SK-N-SH (cell line): Measurements from ENCODE around the gene CDCP1. TPM values are rescaled to one million over a fixed set of nuclear protein-coding genes. Genes with fewer than 3 reads are reported as not detected.

Experiments used
- CTCF ChIA-PET: fragments of 300-600, 350-600 bp; formaldehyde crosslinking; extraction: SDS; loops from one replicate; lab custom pipeline; 2021; lab: Yijun Ruan, JAX
- POLR2A ChIA-PET: fragments of 350-600 bp; sonication (Branson Sonifier 250); formaldehyde crosslinking; extraction: SDS; loops from one replicate; lab custom pipeline; 2020; ENCODE audit warnings: antibody characterized with exemption, inconsistent platforms; lab: Yijun Ruan, JAX
- DNase-seq: peaks from one replicate; pipeline ENCODE4 v3.0.0; 2012
- H2AFZ ChIP-seq: fragments of 200-600 bp; sonication (generic); 2 replicates; pipeline ENCODE4 v1.8.1; 2016; ENCODE audit warnings: antibody characterized with exemption, mild to moderate bottlenecking, low read depth
- H3F3A ChIP-seq: fragments of 200-600 bp; sonication (generic); replicated peaks from 2 replicates; pipeline ENCODE3; 2016; ENCODE audit warnings: antibody characterized with exemption, mild to moderate bottlenecking; ENCODE audit not compliant: insufficient read depth
- H3K27ac ChIP-seq, 2 experiments: fragments of 200-500 bp in 1 of 2; fragments of 200-600 bp in 1 of 2; sonication (Bioruptor generic) in 1 of 2; sonication (generic), shearing (Covaris generic) in 1 of 2; 2 replicates each; pipeline versions ENCODE4 v1.5.1 to v1.6.1; 2014 to 2016; ENCODE audit warnings: low read depth in 2 of 2, inconsistent platforms in 1 of 2, low read length in 1 of 2, mild to moderate bottlenecking in 1 of 2, mixed read lengths in 1 of 2
- H3K27me3 ChIP-seq: fragments of 200-600 bp; sonication (generic), shearing (Covaris generic); 2 replicates; pipeline ENCODE4 v1.6.1; 2016; ENCODE audit warnings: mixed run types; ENCODE audit not compliant: insufficient read depth
- H3K36me3 ChIP-seq, 2 experiments: fragments of 200-500 bp in 1 of 2; fragments of 200-600 bp in 1 of 2; sonication (Bioruptor generic) in 1 of 2; sonication (generic) in 1 of 2; replicated peaks in 1 of 2; 2 replicates each; pipeline versions ENCODE3 to v1.5.1; 2014 to 2016; ENCODE audit warnings: low read length in 1 of 2, mild to moderate bottlenecking in 1 of 2; ENCODE audit not compliant: insufficient read depth in 2 of 2, control insufficient read depth in 1 of 2
- H3K4me1 ChIP-seq, 2 experiments: fragments of 200-500 bp in 1 of 2; fragments of 200-600 bp in 1 of 2; sonication (Bioruptor generic) in 1 of 2; sonication (generic), shearing (Covaris generic) in 1 of 2; 2 replicates each; pipeline versions ENCODE4 v1.5.1 to v1.6.1; 2014 to 2016; ENCODE audit warnings: low read depth in 1 of 2, low read length in 1 of 2, mixed run types in 1 of 2; ENCODE audit not compliant: insufficient read depth in 2 of 2, control insufficient read depth in 1 of 2
- H3K4me2 ChIP-seq: fragments of 200-600 bp; sonication (generic), shearing (Covaris generic); 2 replicates; pipeline ENCODE4 v1.6.1; 2017; ENCODE audit warnings: mixed run types
- H3K4me3 ChIP-seq, 2 experiments: fragments of 200-500 bp in 1 of 2; fragments of 200-600 bp in 1 of 2; sonication (Bioruptor generic) in 1 of 2; sonication (generic), shearing (Covaris generic) in 1 of 2; 2 replicates each; pipeline versions ENCODE4 v1.5.1 to v1.8.1; 2014 to 2016; ENCODE audit warnings: low read depth in 2 of 2, inconsistent platforms in 1 of 2, low read length in 1 of 2, mild to moderate bottlenecking in 1 of 2, mixed read lengths in 1 of 2, moderate library complexity in 1 of 2
- H3K79me2 ChIP-seq: fragments of 200-600 bp; sonication (generic); 2 replicates; pipeline ENCODE4 v1.8.1; 2017; ENCODE audit warnings: mild to moderate bottlenecking; ENCODE audit not compliant: insufficient read depth
- H3K9ac ChIP-seq: fragments of 200-600 bp; sonication (generic); 2 replicates; pipeline ENCODE4 v1.6.1; 2017; ENCODE audit warnings: mixed run types
- H3K9me2 ChIP-seq: fragments of 200-600 bp; sonication (generic); 2 replicates; pipeline ENCODE4 v1.6.1; 2017; ENCODE audit warnings: mixed run types
- H3K9me3 ChIP-seq: fragments of 200-600 bp; sonication (generic); 2 replicates; pipeline ENCODE4 v1.6.1; 2017; ENCODE audit warnings: mixed run types, mild to moderate bottlenecking, moderate library complexity
- H4K20me1 ChIP-seq: fragments of 200-600 bp; sonication (generic); 2 replicates; pipeline ENCODE4 v1.6.1; 2017; ENCODE audit warnings: mild to moderate bottlenecking, mixed run types; ENCODE audit not compliant: insufficient read depth
- EZH2phosphoT487 ChIP-seq: fragments of 200-600 bp; sonication (generic); IDR thresholded peaks from 2 replicates; pipeline ENCODE4 v1.6.1; 2017; ENCODE audit warnings: low read depth, mixed run types, mild to moderate bottlenecking, antibody characterized with exemption, moderate library complexity, borderline replicate concordance
- FOXJ3 ChIP-seq: sonication (generic); formaldehyde crosslinking; IDR thresholded peaks from 2 replicates; pipeline ENCODE4 v1.5.1; 2020; ENCODE audit warnings: mild to moderate bottlenecking, missing genetic modification reagents
- MXI1 ChIP-seq: IDR thresholded peaks from 2 replicates; pipeline ENCODE4 v1.6.1; 2012; ENCODE audit warnings: mild to moderate bottlenecking, low read depth, low read length, improper control_type of control experiment
- NRF1 ChIP-seq: IDR thresholded peaks from 2 replicates; pipeline ENCODE4 v1.6.1; 2012; ENCODE audit warnings: low read depth, mild to moderate bottlenecking, low read length
- POLR2AphosphoS5 ChIP-seq: IDR thresholded peaks from 2 replicates; pipeline ENCODE4 v1.6.1; 2012; ENCODE audit warnings: low read depth, low read length
- RCOR1 ChIP-seq: fragments of 150-350 bp; IDR thresholded peaks from 2 replicates; pipeline ENCODE4 v1.6.1; 2017; ENCODE audit warnings: antibody characterized with exemption, low read length
- RFX5 ChIP-seq: IDR thresholded peaks from 2 replicates; pipeline ENCODE4 v1.6.1; 2012; ENCODE audit warnings: mild to moderate bottlenecking, improper control_type of control experiment, low read length
- TCF12 ChIP-seq: IDR thresholded peaks from 2 replicates; pipeline ENCODE4 v1.4.0; 2012
- TEAD4 ChIP-seq: IDR thresholded peaks from 2 replicates; pipeline ENCODE4 v1.4.0; 2012; ENCODE audit warnings: mild to moderate bottlenecking, borderline replicate concordance; ENCODE audit not compliant: insufficient read depth
- WGBS: methylation state at CpG from one replicate; pipeline ENCODE4 v1.1.6; 2017; ENCODE audit warnings: low lambda C conversion rate; 5-methylcytosine and 5-hydroxymethylcytosine counted together
- polyA plus RNA-seq, 3 experiments: library from polyadenylated mRNA; depleted of rRNA; stranded (reverse); fragments of >200 nt; gene quantifications; 2 replicates each; pipeline ENCODE4 v1.2.3, GENCODE V29; 2012
- TF ChIP-seq, protein P1 (sequence below): IDR thresholded peaks from 2 replicates; pipeline ENCODE4; 2012

The CDCP1 gene
- polyA plus RNA-seq, 1 of the 3 experiments (the other 2 are of a cell fraction) = 3.6 TPM

- no peak for TF ChIP-seq POLR2AphosphoS5
- no peak for TF ChIP-seq RFX5
Observed at GRCh38 chr3:45191424-45191823, 45.2 kb upstream of the CDCP1 start (continued).

DNA sequence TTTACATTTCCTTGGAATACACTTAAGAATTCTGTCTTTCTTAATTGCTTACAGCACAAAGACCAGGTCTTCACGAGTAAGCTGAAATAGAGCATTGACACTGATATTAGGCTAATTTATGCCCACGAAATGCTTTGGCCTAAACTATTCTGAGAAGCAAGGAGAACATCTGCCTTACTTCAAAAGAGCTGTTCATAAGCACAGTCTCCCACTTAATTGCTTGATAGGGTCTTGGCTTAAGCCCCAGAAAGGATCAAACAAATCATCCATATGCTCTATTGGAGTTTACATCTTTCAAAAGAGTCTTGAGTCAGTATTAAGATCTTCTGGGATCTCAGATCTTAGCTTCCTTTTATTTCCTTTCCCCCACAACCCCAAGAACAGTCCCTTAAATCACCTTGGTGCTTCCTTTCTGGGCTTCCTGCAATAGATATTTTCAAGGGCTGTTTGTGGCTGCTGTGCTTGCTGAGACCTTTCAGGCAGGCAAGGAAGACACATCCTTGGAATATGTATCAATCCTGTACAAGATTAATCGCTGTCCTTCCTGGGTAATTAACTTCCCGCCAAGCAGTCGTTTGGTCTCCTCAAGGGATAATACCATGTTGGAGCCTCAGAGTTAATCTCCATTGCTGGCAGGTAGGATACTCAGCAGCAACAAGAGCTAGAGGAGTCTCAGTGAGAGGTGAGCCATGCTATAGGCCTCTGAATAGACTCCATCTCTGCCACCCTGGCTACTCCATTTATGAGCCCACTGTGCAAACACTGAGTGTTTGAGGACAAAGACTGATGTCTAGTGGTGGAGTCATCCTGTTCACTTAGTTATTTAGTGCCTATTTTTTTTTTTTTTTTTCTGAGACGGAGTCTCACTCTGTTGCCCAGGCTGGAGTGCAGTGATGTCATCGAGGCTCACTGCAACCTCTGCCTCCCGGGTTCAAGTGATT lies 42.8 kb upstream of the CDCP1 start:
- no peaks in the 10 kb centered on the region for H3K27me3 ChIP-seq
- H3K9me3 ChIP-seq = no peaks in the 10 kb centered on the region
- H3K27ac ChIP-seq = no peak overlapping the region; a peak in 1 of 4 replicates
- no peaks in the 10 kb centered on the region for H3F3A ChIP-seq
- CTCF ChIA-PET = interaction anchor here (0.9 to 2.0 kb wide), 3 partner anchors 21 to 148 kb away, joined by 3 to 9 read pairs (median 3); no protein-coding TSS in a partner anchor
- no peaks in the 10 kb centered on the region for H4K20me1 ChIP-seq
- no peak overlapping the region for H3K4me3 ChIP-seq
- H3K79me2 ChIP-seq = no peaks in the 10 kb centered on the region
- no peak overlapping the region for H3K4me2 ChIP-seq
- DNase-seq = no peak
- H2AFZ ChIP-seq = no peak overlapping the region
- H3K9ac ChIP-seq = no peak overlapping the region
- POLR2A ChIA-PET = interaction anchor here (0.7 kb wide), 1 partner anchor 287 kb away, joined by 8 read pairs; no protein-coding TSS in a partner anchor
- H3K9me2 ChIP-seq = no peaks in the 10 kb centered on the region
- H3K4me1 ChIP-seq = peaks cover 0 to 2% of the 10 kb centered on the region in 2 experiments; a peak in 1 of 4 replicates
- 74% methylated on average over 8 of the region's 8 CpGs for WGBS
- TF ChIP-seq TCF12 (peak; percentile 27; the same call in 1 of the 2 replicates), EZH2phosphoT487 (no peak), NRF1 (no peak)
- no peaks in the 10 kb centered on the region for H3K36me3 ChIP-seq

DNA sequence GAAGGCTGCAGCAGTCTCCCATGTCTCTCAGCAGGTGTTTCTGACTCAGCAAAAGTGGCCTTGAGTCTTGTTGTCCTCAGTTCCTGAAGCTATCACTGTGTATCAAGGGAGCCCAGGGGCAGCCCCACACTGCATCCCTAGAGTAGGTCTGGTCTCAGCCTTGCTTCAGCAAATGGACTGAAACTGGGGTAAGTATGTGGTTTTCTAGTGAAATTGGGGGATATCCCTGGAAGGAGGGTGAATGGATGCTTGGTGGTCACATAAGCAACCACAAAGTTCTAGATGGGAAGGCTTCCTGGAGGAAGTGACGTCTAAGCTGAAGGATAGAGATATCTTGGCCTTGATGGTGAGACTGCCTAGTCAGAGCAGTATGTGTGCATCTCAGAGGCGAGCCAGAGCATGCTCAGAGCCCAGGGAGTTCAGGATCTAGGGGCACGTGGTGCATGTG lies 41.5 kb upstream of the CDCP1 start:
- ChIA-PET CTCF (interaction anchor here (1.6 kb wide), 1 partner anchor 22 kb away, joined by 3 read pairs; no protein-coding TSS in a partner anchor), POLR2A (no interaction called here)
- H3K4me3 ChIP-seq = no peak overlapping the region
- H3K9me3 ChIP-seq = no peaks in the 10 kb centered on the region
- H3F3A ChIP-seq = no peaks in the 10 kb centered on the region
- TF ChIP-seq NRF1 (no peak), FOXJ3 (CRISPR knock-in tag) (no peak), POLR2AphosphoS5 (no peak)
- no peak overlapping the region for H2AFZ ChIP-seq
- H4K20me1 ChIP-seq = no peaks in the 10 kb centered on the region
- no peaks in the 10 kb centered on the region for H3K27me3 ChIP-seq
- no peak overlapping the region for H3K4me2 ChIP-seq
- peaks cover 5 to 12% of the 10 kb centered on the region in 2 experiments; a peak in 2 of 4 replicates for H3K4me1 ChIP-seq
- H3K9ac ChIP-seq = no peak overlapping the region
- H3K36me3 ChIP-seq = no peaks in the 10 kb centered on the region
- 88% methylated on average over 3 of the region's 3 CpGs for WGBS
- H3K27ac ChIP-seq = no peak overlapping the region
- no peak for DNase-seq
- H3K9me2 ChIP-seq = no peaks in the 10 kb centered on the region
- no peaks in the 10 kb centered on the region for H3K79me2 ChIP-seq

DNA sequence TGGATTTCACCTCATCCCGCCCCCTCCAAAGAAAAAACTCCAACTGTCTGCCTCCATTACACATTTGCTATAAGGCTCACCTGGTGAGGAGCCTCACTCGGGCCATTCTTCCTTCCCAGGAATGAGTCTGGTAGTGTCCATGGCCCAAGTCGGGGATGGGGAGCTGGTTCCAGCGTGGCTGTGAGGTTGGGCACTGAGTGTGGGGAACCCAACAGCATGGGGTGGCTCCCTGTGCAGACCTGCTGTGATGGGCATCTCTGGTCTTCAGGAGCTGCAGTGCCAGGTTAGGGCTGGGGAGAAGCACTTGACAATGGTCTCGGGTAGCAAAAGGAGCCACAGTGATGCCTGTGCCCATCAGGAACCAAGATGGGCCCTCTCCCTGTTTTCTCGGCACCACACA lies 40.7 kb upstream of the CDCP1 start:
- Histone ChIP-seq H4K20me1 (no peaks in the 10 kb centered on the region), H3K4me1 (peaks cover 7 to 12% of the 10 kb centered on the region in 2 experiments; a peak in 2 of 4 replicates), H3K27ac (no peak overlapping the region), H3K27me3 (no peaks in the 10 kb centered on the region), H3K79me2 (no peaks in the 10 kb centered on the region), H2AFZ (no peak overlapping the region), H3K4me3 (no peak overlapping the region), H3K9ac (no peak overlapping the region), H3F3A (no peaks in the 10 kb centered on the region), H3K9me2 (no peaks in the 10 kb centered on the region), H3K36me3 (no peaks in the 10 kb centered on the region), H3K9me3 (no peaks in the 10 kb centered on the region), H3K4me2 (no peak overlapping the region)
- 97% methylated on average over 6 of the region's 6 CpGs for WGBS
- POLR2A ChIA-PET = no interaction called here
- DNase-seq = no peak
- TF ChIP-seq, protein P1, sequence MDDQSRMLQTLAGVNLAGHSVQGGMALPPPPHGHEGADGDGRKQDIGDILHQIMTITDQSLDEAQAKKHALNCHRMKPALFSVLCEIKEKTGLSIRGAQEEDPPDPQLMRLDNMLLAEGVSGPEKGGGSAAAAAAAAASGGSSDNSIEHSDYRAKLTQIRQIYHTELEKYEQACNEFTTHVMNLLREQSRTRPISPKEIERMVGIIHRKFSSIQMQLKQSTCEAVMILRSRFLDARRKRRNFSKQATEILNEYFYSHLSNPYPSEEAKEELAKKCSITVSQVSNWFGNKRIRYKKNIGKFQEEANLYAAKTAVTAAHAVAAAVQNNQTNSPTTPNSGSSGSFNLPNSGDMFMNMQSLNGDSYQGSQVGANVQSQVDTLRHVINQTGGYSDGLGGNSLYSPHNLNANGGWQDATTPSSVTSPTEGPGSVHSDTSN = no peak
- TF ChIP-seq TEAD4 (no peak), RCOR1 (no peak), MXI1 (no peak)
- CTCF ChIA-PET = interaction anchor here (0.8 kb wide), 1 partner anchor 148 kb away, joined by 3 read pairs; no protein-coding TSS in a partner anchor
